Liver (tissue), 3 donors: ENCODE data around the gene RASL12.

ENCODE experiments used
- JUND ChIP-seq, 2 donors: IDR thresholded peaks; 2 replicates each; pipeline ENCODE4 v1.6.1; 2016; ENCODE audit warnings: antibody characterized with exemption in 2 of 2
- RAD21 ChIP-seq, 2 donors: IDR thresholded peaks; 2 replicates each; pipeline ENCODE4 v1.6.1; 2016; ENCODE audit warnings: antibody characterized with exemption in 2 of 2, mild to moderate bottlenecking in 2 of 2
- REST ChIP-seq: IDR thresholded peaks from 2 replicates; pipeline ENCODE4 v1.6.1; 2016; ENCODE audit warnings: antibody characterized with exemption, mild to moderate bottlenecking
- RXRA ChIP-seq, 2 donors: IDR thresholded peaks; 2 replicates each; pipeline ENCODE4 v1.6.1; 2017 to 2018; ENCODE audit warnings: antibody characterized with exemption in 2 of 2, mild to moderate bottlenecking in 1 of 2
- TF ChIP-seq, protein P1 (sequence below): fragments of 150-350 bp; IDR thresholded peaks from 2 replicates; pipeline ENCODE4 v1.5.1; 2017; ENCODE audit warnings: improper control_type of control experiment, low read depth, low read length; ENCODE audit not compliant: missing input control
- TF ChIP-seq, protein P2 (sequence below): IDR thresholded peaks from 2 replicates; pipeline ENCODE4 v1.6.1; 2016; ENCODE audit warnings: antibody characterized with exemption
- donor health status: healthy.
- donor health status: healthy.

GRCh38 chr15:65091946-65092770 is 24.4 kb upstream of the RASL12 start:
- no peak for TF ChIP-seq JUND (IDR thresholded peaks at IDR 0.05)
- no peak for TF ChIP-seq REST
- no peak for TF ChIP-seq RXRA (IDR thresholded peaks at IDR 0.05)
- TF ChIP-seq, protein P1, sequence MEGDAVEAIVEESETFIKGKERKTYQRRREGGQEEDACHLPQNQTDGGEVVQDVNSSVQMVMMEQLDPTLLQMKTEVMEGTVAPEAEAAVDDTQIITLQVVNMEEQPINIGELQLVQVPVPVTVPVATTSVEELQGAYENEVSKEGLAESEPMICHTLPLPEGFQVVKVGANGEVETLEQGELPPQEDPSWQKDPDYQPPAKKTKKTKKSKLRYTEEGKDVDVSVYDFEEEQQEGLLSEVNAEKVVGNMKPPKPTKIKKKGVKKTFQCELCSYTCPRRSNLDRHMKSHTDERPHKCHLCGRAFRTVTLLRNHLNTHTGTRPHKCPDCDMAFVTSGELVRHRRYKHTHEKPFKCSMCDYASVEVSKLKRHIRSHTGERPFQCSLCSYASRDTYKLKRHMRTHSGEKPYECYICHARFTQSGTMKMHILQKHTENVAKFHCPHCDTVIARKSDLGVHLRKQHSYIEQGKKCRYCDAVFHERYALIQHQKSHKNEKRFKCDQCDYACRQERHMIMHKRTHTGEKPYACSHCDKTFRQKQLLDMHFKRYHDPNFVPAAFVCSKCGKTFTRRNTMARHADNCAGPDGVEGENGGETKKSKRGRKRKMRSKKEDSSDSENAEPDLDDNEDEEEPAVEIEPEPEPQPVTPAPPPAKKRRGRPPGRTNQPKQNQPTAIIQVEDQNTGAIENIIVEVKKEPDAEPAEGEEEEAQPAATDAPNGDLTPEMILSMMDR = no peak
- no peak for TF ChIP-seq RAD21 (IDR thresholded peaks at IDR 0.05)
- TF ChIP-seq, protein P2, sequence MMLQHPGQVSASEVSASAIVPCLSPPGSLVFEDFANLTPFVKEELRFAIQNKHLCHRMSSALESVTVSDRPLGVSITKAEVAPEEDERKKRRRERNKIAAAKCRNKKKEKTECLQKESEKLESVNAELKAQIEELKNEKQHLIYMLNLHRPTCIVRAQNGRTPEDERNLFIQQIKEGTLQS = no peak
